Colonic mucosa (tissue), 4 donors: ENCODE measurements around the gene TTC24. TPM values are rescaled to one million over a fixed set of nuclear protein-coding genes. Genes with fewer than 3 reads are reported as not detected.

Experiments
- DNase-seq: peaks from one replicate; pipeline ENCODE4 v3.0.0-alpha.2; 2020
- H3K27ac ChIP-seq: fragments of 200-600 bp; one replicate; pipeline ENCODE4 v1.8.0; 2021
- H3K27me3 ChIP-seq: fragments of 200-600 bp; one replicate; pipeline ENCODE4 v1.8.0; 2021
- H3K36me3 ChIP-seq: fragments of 200-600 bp; one replicate; pipeline ENCODE4 v1.8.0; 2021
- H3K4me1 ChIP-seq: fragments of 200-600 bp; one replicate; pipeline ENCODE4 v1.8.0; 2021; ENCODE audit warnings: mild to moderate bottlenecking
- H3K4me3 ChIP-seq: fragments of 200-600 bp; one replicate; pipeline ENCODE4 v1.8.0; 2021
- H3K9ac ChIP-seq, 2 donors: one replicate each; pipeline ENCODE4 v1.7.0; 2013; ENCODE audit warnings: control low read depth in 2 of 2, low read depth in 2 of 2, low read length in 2 of 2
- H3K9me3 ChIP-seq: fragments of 200-600 bp; one replicate; pipeline ENCODE4 v1.8.0; 2021
- CTCF ChIP-seq: fragments of 200-600 bp; IDR thresholded peaks from one replicate; pipeline ENCODE4 v1.8.0; 2022; ENCODE audit warnings: antibody characterized with exemption, mild to moderate bottlenecking
- intact Hi-C: fragments of 100-400 bp; cut with DNase I; formaldehyde crosslinking; loops from one replicate; pipeline ENCODE4 v1.14.1; 2022
- total RNA-seq, 2 donors: library from RNA; stranded (reverse); fragmentation: NEBNext Ultra II Directional in 1 of 2; extraction: Animal tissue kit (Norgen Biotek cat#: 25700) in 1 of 2; gene quantifications; one replicate each; pipeline ENCODE4 v1.2.1, GENCODE V29; 2021
- donor health status: healthy.
- donor health status: DM: no; HTN: no; CAD: no.
- donor health status: DM: no; HTN: no; CAD: no.

TTC24 gene
- total RNA-seq, 2 donors from 2014 or later, result not detected

GRCh38 chr1:156591432-156592157 lies 12.1 kb downstream of the TTC24 start, which contains the start of gene NAXE:
TSS of gene NAXE (plus strand) at chr1:156591776. CDS start at chr1:156591805, 29 bp downstream.
- H3K27ac ChIP-seq, result peak within 1 kb of the TSS; percentile 84
- intact Hi-C loops, result no loop called here
- no peaks in the 10 kb centered on the region for H3K27me3 ChIP-seq
- peak; percentile 80 for DNase-seq
- H3K4me3 ChIP-seq, result peak within 1 kb of the TSS; percentile 56
- no peaks in the 10 kb centered on the region for H3K4me1 ChIP-seq
- no peak for TF ChIP-seq CTCF
- no peaks in the 10 kb centered on the region for H3K36me3 ChIP-seq
- H3K9ac ChIP-seq, result peak within 1 kb of the TSS; percentile 72 to 93
- no peaks in the 10 kb centered on the region for H3K9me3 ChIP-seq

- H3K27ac ChIP-seq, result peak overlapping the region; percentile 84
- no peaks in the 10 kb centered on the region for H3K27me3 ChIP-seq
- H3K4me1 ChIP-seq, result no peaks in the 10 kb centered on the region
- peak overlapping the region; percentile 72 to 89 for H3K9ac ChIP-seq
- TF ChIP-seq CTCF, result no peak
- DNase-seq, result no peak
- no peaks in the 10 kb centered on the region for H3K9me3 ChIP-seq
- H3K4me3 ChIP-seq, result peak overlapping the region; percentile 56
- H3K36me3 ChIP-seq, result no peaks in the 10 kb centered on the region
- intact Hi-C loops, result no loop called here
Observed at GRCh38 chr1:156592158-156592909, 12.8 kb downstream of the TTC24 start.

- intact Hi-C loops, result no loop called here
- H3K27me3 ChIP-seq, result no peaks in the 10 kb centered on the region
- no peak overlapping the region for H3K27ac ChIP-seq
- H3K9me3 ChIP-seq, result no peaks in the 10 kb centered on the region
- TF ChIP-seq CTCF, result no peak
- no peak overlapping the region for H3K4me3 ChIP-seq
- no peak overlapping the region for H3K9ac ChIP-seq
- H3K4me1 ChIP-seq, result no peaks in the 10 kb centered on the region
- no peak for DNase-seq
- H3K36me3 ChIP-seq, result no peaks in the 10 kb centered on the region
Observed at GRCh38 chr1:156592910-156593660, 13.6 kb downstream of the TTC24 start.

GRCh38 chr1:156593661-156593989 lies 14.1 kb downstream of the TTC24 start:
- intact Hi-C loops, result no loop called here
- no peak overlapping the region for H3K4me3 ChIP-seq
- H3K9ac ChIP-seq, result no peak overlapping the region
- no peaks in the 10 kb centered on the region for H3K4me1 ChIP-seq
- no peaks in the 10 kb centered on the region for H3K27me3 ChIP-seq
- H3K27ac ChIP-seq, result no peak overlapping the region
- no peaks in the 10 kb centered on the region for H3K9me3 ChIP-seq
- H3K36me3 ChIP-seq, result no peaks in the 10 kb centered on the region
- TF ChIP-seq CTCF, result no peak
- DNase-seq, result no peak

GRCh38 chr1:156594190-156594589 lies 14.7 kb downstream of the TTC24 start:
- intact Hi-C loops, result no loop called here

More at GRCh38 chr1:156594190-156594589, 14.7 kb downstream of the TTC24 start:
- no peaks in the 10 kb centered on the region for H3K9me3 ChIP-seq
- TF ChIP-seq CTCF, result no peak
- no peak for DNase-seq
- no peaks in the 10 kb centered on the region for H3K36me3 ChIP-seq
- H3K4me1 ChIP-seq, result no peaks in the 10 kb centered on the region
- no peak overlapping the region for H3K4me3 ChIP-seq
- no peaks in the 10 kb centered on the region for H3K27me3 ChIP-seq
- no peak overlapping the region for H3K27ac ChIP-seq
- H3K9ac ChIP-seq, result no peak overlapping the region
